CD14-positive monocyte (primary cell): ENCODE results near the gene MTRF1. TPM values are rescaled to one million over a fixed set of nuclear protein-coding genes. Genes with fewer than 3 reads are reported as not detected.

Experiments used
- DNase-seq, 3 donors: peaks; one replicate each; pipeline ENCODE4 v3.0.0-alpha.2; 2011 to 2022
- H2AFZ ChIP-seq: 2 replicates; pipeline ENCODE4 v1.6.0; 2012; ENCODE audit warnings: mild to moderate bottlenecking, low read depth, low read length, inconsistent platforms; ENCODE audit not compliant: insufficient read depth, poor library complexity, severe bottlenecking
- H3K27ac ChIP-seq, 2 donors: 1 replicate in 1 of 2; 2 replicates in 1 of 2; pipeline ENCODE4 v1.5.1; 2012 to 2013; ENCODE audit warnings: low read length in 2 of 2, control low read depth in 1 of 2, inconsistent platforms in 1 of 2, low read depth in 1 of 2, mild to moderate bottlenecking in 1 of 2
- H3K27me3 ChIP-seq, 2 donors: one replicate each; pipeline versions ENCODE4 v1.6.0 to v1.6.1; 2011 to 2013; ENCODE audit warnings: low read length in 2 of 2; ENCODE audit not compliant: control insufficient read depth in 2 of 2, insufficient read depth in 2 of 2
- H3K36me3 ChIP-seq, 2 donors: replicated peaks in 1 of 2; 1 replicate in 1 of 2; 2 replicates in 1 of 2; pipeline versions ENCODE4 v1.5.1 to v1.6.1; 2012 to 2013; ENCODE audit warnings: low read length in 2 of 2, control low read depth in 1 of 2, inconsistent platforms in 1 of 2, mild to moderate bottlenecking in 1 of 2; ENCODE audit not compliant: insufficient read depth in 2 of 2, control insufficient read depth in 1 of 2
- H3K4me1 ChIP-seq, 2 donors: 1 replicate in 1 of 2; 2 replicates in 1 of 2; pipeline versions ENCODE4 v1.5.1 to v1.6.1; 2012 to 2013; ENCODE audit warnings: low read length in 2 of 2, control low read depth in 1 of 2, inconsistent platforms in 1 of 2, mild to moderate bottlenecking in 1 of 2, moderate library complexity in 1 of 2; ENCODE audit not compliant: insufficient read depth in 2 of 2, control insufficient read depth in 1 of 2
- H3K4me2 ChIP-seq: replicated peaks from 2 replicates; pipeline ENCODE3; 2012; ENCODE audit warnings: low read length, moderate library complexity, mild to moderate bottlenecking; ENCODE audit not compliant: poor library complexity, severe bottlenecking; ENCODE audit errors: extremely low read depth
- H3K4me3 ChIP-seq, 3 experiments: fragments of 200-600 bp in 1 of 3; sonication (generic) in 1 of 3; replicated peaks in 1 of 3; 1 replicate in 2 of 3; 2 replicates in 1 of 3; pipeline ENCODE4 v1.5.1; 2011 to 2013; ENCODE audit warnings: low read length in 3 of 3, mild to moderate bottlenecking in 3 of 3, control low read depth in 2 of 3, low read depth in 2 of 3, inconsistent platforms in 1 of 3, moderate library complexity in 1 of 3
- H3K79me2 ChIP-seq: 2 replicates; pipeline ENCODE4 v1.6.0; 2012; ENCODE audit warnings: mild to moderate bottlenecking, control low read depth, inconsistent platforms, low read length, moderate library complexity; ENCODE audit not compliant: insufficient read depth
- H3K9ac ChIP-seq: 2 replicates; pipeline ENCODE4 v1.6.0; 2017; ENCODE audit warnings: low read length, mild to moderate bottlenecking; ENCODE audit not compliant: insufficient read depth, poor library complexity, severe bottlenecking
- H3K9me3 ChIP-seq, 2 donors: replicated peaks in 1 of 2; 1 replicate in 1 of 2; 2 replicates in 1 of 2; pipeline versions ENCODE4 v1.5.1 to v1.6.1; 2012 to 2013; ENCODE audit warnings: low read length in 2 of 2, control low read depth in 1 of 2; ENCODE audit not compliant: control insufficient read depth in 1 of 2, insufficient read depth in 1 of 2
- H4K20me1 ChIP-seq: 2 replicates; pipeline ENCODE4 v1.6.0; 2012; ENCODE audit warnings: mild to moderate bottlenecking, low read length, control low read depth, moderate library complexity; ENCODE audit not compliant: insufficient read depth
- H3K27ac Mint-ChIP-seq, 7 donors: one replicate each; pipeline ENCODE4 v1.8.0; 2020; ENCODE audit warnings: mild to moderate bottlenecking in 7 of 7, mixed read lengths in 7 of 7, moderate library complexity in 6 of 7, inconsistent platforms in 2 of 7
- H3K27me3 Mint-ChIP-seq, 3 donors: one replicate each; pipeline ENCODE4 v1.8.0; 2021 to 2022; ENCODE audit warnings: low read depth in 3 of 3, mild to moderate bottlenecking in 3 of 3, mixed read lengths in 3 of 3, moderate library complexity in 3 of 3, inconsistent platforms in 1 of 3
- H3K36me3 Mint-ChIP-seq, 2 donors: one replicate each; pipeline ENCODE4 v1.8.0; 2020; ENCODE audit warnings: mixed read lengths in 2 of 2, inconsistent platforms in 1 of 2, mild to moderate bottlenecking in 1 of 2
- H3K4me1 Mint-ChIP-seq: one replicate; pipeline ENCODE4 v1.8.0; 2020; ENCODE audit warnings: mild to moderate bottlenecking, mixed read lengths
- H3K4me3 Mint-ChIP-seq, 2 donors: one replicate each; pipeline ENCODE4 v1.8.0; 2020; ENCODE audit warnings: mild to moderate bottlenecking in 2 of 2, mixed read lengths in 2 of 2, moderate library complexity in 1 of 2
- H3K9me3 Mint-ChIP-seq, 7 donors: one replicate each; pipeline ENCODE4 v1.8.0; 2020 to 2022; ENCODE audit warnings: mixed read lengths in 7 of 7, mild to moderate bottlenecking in 6 of 7, moderate library complexity in 6 of 7, inconsistent platforms in 2 of 7
- CTCF ChIP-seq: fragments of 200-600 bp; IDR thresholded peaks from one replicate; pipeline ENCODE4 v1.8.0; 2022; ENCODE audit warnings: antibody characterized with exemption, mild to moderate bottlenecking
- WGBS: methylation state at CpG from one replicate; pipeline ENCODE4 v1.1.5; 2013; ENCODE audit warnings: missing lambda C conversion rate; ENCODE audit not compliant: insufficient coverage; 5-methylcytosine and 5-hydroxymethylcytosine counted together
- intact Hi-C, 2 donors: fragments of 100-400 bp; cut with micrococcal nuclease; formaldehyde crosslinking; loops; one replicate each; pipeline versions ENCODE4 v1.15.0 to v1.15.1; 2023
- polyA plus RNA-seq, 3 donors: library from polyadenylated mRNA; depleted of rRNA in 1 of 3; unstranded in 2 of 3; stranded (reverse) in 1 of 3; fragments of 300-500 nt in 2 of 3; fragments of >200 nt in 1 of 3; fragmentation: Illumina TruSeq in 2 of 3; gene quantifications; 1 replicate in 2 of 3; 2 replicates in 1 of 3; pipeline ENCODE4 v1.2.3, GENCODE V29; 2012 to 2021

The MTRF1 gene
- polyA plus RNA-seq, 3 donors = 4.0 to 17.2 (median 6.0) TPM

- intact Hi-C loops = no loop called here
- H3K9me3 ChIP-seq = no peaks in the 10 kb centered on the region
- Mint-ChIP-seq H3K4me1 (peaks cover 19% of the 10 kb centered on the region), H3K36me3 (peaks cover 32 to 63% of the 10 kb centered on the region in 2 donors), H3K4me3 (no peak overlapping the region), H3K27ac (peak overlapping the region in 3 of 7 donors; percentile 35 to 63 (median 56)), H3K27me3 (peaks cover 0 to 2% (median 0%) of the 10 kb centered on the region in 3 donors), H3K9me3 (no peaks in the 10 kb centered on the region)
- no peaks in the 10 kb centered on the region for H3K27me3 ChIP-seq
- no peak overlapping the region for H3K4me3 ChIP-seq
- H3K36me3 ChIP-seq = peaks cover 3 to 45% of the 10 kb centered on the region in 2 donors
- no peaks in the 10 kb centered on the region for H3K79me2 ChIP-seq
- no CpG with 5 or more reads among the region's 4 CpGs for WGBS
- H3K4me1 ChIP-seq = peaks cover 12 to 15% of the 10 kb centered on the region in 2 donors
- TF ChIP-seq CTCF = no peak
- H3K4me2 ChIP-seq = no peak overlapping the region
- DNase-seq = peak; percentile 1 to 21 (median 14)
- H3K9ac ChIP-seq = no peak overlapping the region
- H4K20me1 ChIP-seq = no peaks in the 10 kb centered on the region
- H3K27ac ChIP-seq = peak overlapping the region in 1 of 2 donors; percentile 34
- H2AFZ ChIP-seq = no peak overlapping the region
Measured at GRCh38 chr13:41232578-41233480, 30.5 kb downstream of the MTRF1 start.

- no peak overlapping the region for H3K9ac ChIP-seq
- no peaks in the 10 kb centered on the region for H3K79me2 ChIP-seq
- H3K4me2 ChIP-seq = no peak overlapping the region
- DNase-seq = no peak
- H3K36me3 ChIP-seq = peaks cover 3 to 46% of the 10 kb centered on the region in 2 donors
- Mint-ChIP-seq H3K27me3 (peaks cover 0 to 2% (median 0%) of the 10 kb centered on the region in 3 donors), H3K9me3 (no peaks in the 10 kb centered on the region), H3K4me1 (peaks cover 19% of the 10 kb centered on the region), H3K27ac (peak overlapping the region in 3 of 7 donors; percentile 22 to 57 (median 35)), H3K4me3 (no peak overlapping the region), H3K36me3 (peaks cover 35 to 60% of the 10 kb centered on the region in 2 donors)
- 89% methylated on average over 3 of the region's 3 CpGs for WGBS
- no peaks in the 10 kb centered on the region for H3K9me3 ChIP-seq
- H3K27ac ChIP-seq = no peak overlapping the region
- peaks cover 12 to 15% of the 10 kb centered on the region in 2 donors for H3K4me1 ChIP-seq
- no peak overlapping the region for H3K4me3 ChIP-seq
- no peaks in the 10 kb centered on the region for H4K20me1 ChIP-seq
- no peaks in the 10 kb centered on the region for H3K27me3 ChIP-seq
- TF ChIP-seq CTCF = no peak
- H2AFZ ChIP-seq = no peak overlapping the region
- intact Hi-C loops = no loop called here
Measured at GRCh38 chr13:41231786-41232185, 31.6 kb downstream of the MTRF1 start.
